HG03565 (cell line): Measurements from ENCODE around the gene SLC25A48.
A peak's percentile ranks its signal among the peaks of the same experiment; 100 is the strongest.
"Not testable (repeated sequence)": the region's sequence is repeated elsewhere in the genome, so short reads cannot be mapped to it uniquely, and the experiment has no call there.

Experiments used
- ATAC-seq: cut with Tn5 transposase; IDR thresholded peaks from one replicate; pipeline ENCODE4 v1.9.1; 2021; ENCODE audit warnings: mild to moderate bottlenecking, moderate library complexity; ENCODE audit not compliant: unreplicated experiment

SLC25A48 gene

GRCh38 chr5:135829681-135830383 is 4.6 kb upstream of the SLC25A48 start:
- ATAC-seq: no peak

- ATAC-seq: no peak
Observed at GRCh38 chr5:135830384-135830700, 4.1 kb upstream of the SLC25A48 start.

GRCh38 chr5:135830876-135831275 is 3.6 kb upstream of the SLC25A48 start:
- no peak for ATAC-seq

- ATAC-seq: no peak
Observed at GRCh38 chr5:135831439-135831838, 3.0 kb upstream of the SLC25A48 start.

GRCh38 chr5:135831851-135832555 is 2.5 kb upstream of the SLC25A48 start:
- ATAC-seq: no peak

GRCh38 chr5:135832941-135833920 is 1.2 kb upstream of the SLC25A48 start:
- no peak for ATAC-seq

- peak; percentile 90 for ATAC-seq
Observed at GRCh38 chr5:135833961-135834638, 363 bp upstream of the SLC25A48 start.

GRCh38 chr5:135835766-135836165 is 1.3 kb downstream of the SLC25A48 start:
- ATAC-seq: no peak

GRCh38 chr5:135838395-135838794 is 3.9 kb downstream of the SLC25A48 start:
- ATAC-seq: not testable (repeated sequence)

GRCh38 chr5:135839566-135839965 is 5.1 kb downstream of the SLC25A48 start:
- no peak for ATAC-seq

GRCh38 chr5:135840959-135841358 is 6.5 kb downstream of the SLC25A48 start:
- no peak for ATAC-seq

- ATAC-seq: no peak
Observed at GRCh38 chr5:135842737-135843136, 8.3 kb downstream of the SLC25A48 start.

GRCh38 chr5:135843571-135844337 is 9.3 kb downstream of the SLC25A48 start:
- no peak for ATAC-seq

GRCh38 chr5:135846311-135846710 is 11.8 kb downstream of the SLC25A48 start:
- no peak for ATAC-seq

- no peak for ATAC-seq
Observed at GRCh38 chr5:135847976-135848375, 13.5 kb downstream of the SLC25A48 start.

GRCh38 chr5:135850231-135850630 is 15.8 kb downstream of the SLC25A48 start:
- no peak for ATAC-seq

- no peak for ATAC-seq
Observed at GRCh38 chr5:135850671-135851070, 16.2 kb downstream of the SLC25A48 start.

GRCh38 chr5:135851186-135851914 is 16.9 kb downstream of the SLC25A48 start:
- ATAC-seq: no peak
